GM23338 (cell line): Measurements from ENCODE around the gene RBM22. TPM values are rescaled to one million over a fixed set of nuclear protein-coding genes. Genes with fewer than 3 reads are reported as not detected.

Experiments used
- ATAC-seq: fragments of 200-7000 bp; cut with Tn5 transposase; 3 replicates; pipeline ENCODE4 v1.9.1; 2020
- DNase-seq: peaks from one replicate; pipeline ENCODE4 v3.0.0-alpha.2; 2015; ENCODE audit warnings: low spot score
- H2AFZ ChIP-seq: fragments of 200-600 bp; sonication (generic); 2 replicates; pipeline ENCODE4 v1.8.0; 2016; ENCODE audit warnings: antibody characterized with exemption, mild to moderate bottlenecking, moderate library complexity
- H3F3A ChIP-seq: fragments of 200-600 bp; sonication (generic); replicated peaks from 2 replicates; pipeline ENCODE4 v1.8.0; 2017; ENCODE audit warnings: antibody characterized with exemption, mixed run types, low read depth
- H3K27ac ChIP-seq: fragments of 200-600 bp; sonication (generic); 2 replicates; pipeline ENCODE4 v1.6.1; 2016; ENCODE audit warnings: low read depth
- H3K27me3 ChIP-seq: fragments of 200-600 bp; sonication (generic); 2 replicates; pipeline ENCODE4 v1.8.0; 2016; ENCODE audit warnings: mild to moderate bottlenecking, mixed run types, moderate library complexity; ENCODE audit not compliant: insufficient read depth
- H3K36me3 ChIP-seq: fragments of 200-600 bp; sonication (generic); 2 replicates; pipeline ENCODE4 v1.8.0; 2016; ENCODE audit warnings: mild to moderate bottlenecking; ENCODE audit not compliant: insufficient read depth
- H3K4me1 ChIP-seq: fragments of 200-600 bp; sonication (generic); 2 replicates; pipeline ENCODE4 v1.8.0; 2016; ENCODE audit warnings: mild to moderate bottlenecking, moderate library complexity; ENCODE audit not compliant: insufficient read depth
- H3K4me2 ChIP-seq: fragments of 200-600 bp; sonication (generic); 2 replicates; pipeline ENCODE4 v1.7.1; 2017; ENCODE audit warnings: mixed run types
- H3K4me3 ChIP-seq: fragments of 200-600 bp; sonication (generic); 2 replicates; pipeline ENCODE4 v1.6.1; 2016; ENCODE audit warnings: mixed run types
- H3K79me2 ChIP-seq: fragments of 200-600 bp; sonication (generic); replicated peaks from 2 replicates; pipeline ENCODE4 v1.8.0; 2017; ENCODE audit warnings: mild to moderate bottlenecking; ENCODE audit not compliant: insufficient read depth
- H3K9me2 ChIP-seq: fragments of 200-600 bp; sonication (generic); 2 replicates; pipeline ENCODE4 v1.8.0; 2017; ENCODE audit not compliant: insufficient read depth
- H4K20me1 ChIP-seq: fragments of 200-600 bp; sonication (generic); replicated peaks from 2 replicates; pipeline ENCODE4 v1.8.0; 2017; ENCODE audit warnings: mild to moderate bottlenecking; ENCODE audit not compliant: insufficient read depth
- H3K27ac Mint-ChIP-seq: 2 replicates; pipeline ENCODE4 v1.8.0; 2020; ENCODE audit warnings: inconsistent platforms, mild to moderate bottlenecking, moderate library complexity, mixed read lengths
- H3K27me3 Mint-ChIP-seq: 3 replicates; pipeline ENCODE4 v1.8.0; 2022; ENCODE audit warnings: low read depth, mild to moderate bottlenecking, moderate library complexity, mixed read lengths, inconsistent platforms; ENCODE audit not compliant: insufficient read depth, poor library complexity
- H3K36me3 Mint-ChIP-seq: 3 replicates; pipeline ENCODE4 v1.8.0; 2021; ENCODE audit warnings: low read depth, mild to moderate bottlenecking, inconsistent platforms, moderate library complexity, mixed read lengths
- H3K4me1 Mint-ChIP-seq: 3 replicates; pipeline ENCODE4 v1.8.0; 2020; ENCODE audit warnings: mild to moderate bottlenecking, inconsistent platforms, mixed read lengths
- H3K4me3 Mint-ChIP-seq: 3 replicates; pipeline ENCODE4 v1.8.0; 2021; ENCODE audit warnings: moderate library complexity, mild to moderate bottlenecking, inconsistent platforms, mixed read lengths
- H3K9me3 Mint-ChIP-seq: 3 replicates; pipeline ENCODE4 v1.8.0; 2020; ENCODE audit warnings: moderate library complexity, mild to moderate bottlenecking, inconsistent platforms, mixed read lengths
- CREB1 ChIP-seq: fragments of 250-450 bp; sonication (Bioruptor Pico); IDR thresholded peaks from 2 replicates; pipeline ENCODE4 v1.5.0; 2020; ENCODE audit warnings: low read depth, mild to moderate bottlenecking, moderate library complexity
- CTCF ChIP-seq, 2 experiments: fragments of 200-600 bp in 1 of 2; sonication (generic) in 1 of 2; conservative IDR thresholded peaks; 2 replicates each; pipeline versions ENCODE4 v1.5.1 to v1.6.1; 2016 to 2017; ENCODE audit warnings: antibody characterized with exemption in 2 of 2, low read depth in 2 of 2, mild to moderate bottlenecking in 2 of 2, moderate library complexity in 1 of 2
- ETS1 ChIP-seq: IDR thresholded peaks from 2 replicates; pipeline ENCODE4 v1.6.1; 2016; ENCODE audit warnings: antibody characterized with exemption
- EZH2 ChIP-seq: fragments of 200-600 bp; sonication (generic); IDR thresholded peaks from one replicate; pipeline ENCODE4 v1.8.0; 2017; ENCODE audit warnings: antibody characterized with exemption, mild to moderate bottlenecking, low read depth; ENCODE audit not compliant: unreplicated experiment
- JUNB ChIP-seq: IDR thresholded peaks from one replicate; pipeline ENCODE4 v1.6.1; 2016; ENCODE audit warnings: antibody characterized with exemption; ENCODE audit not compliant: unreplicated experiment
- NANOG ChIP-seq: IDR thresholded peaks from 2 replicates; pipeline ENCODE4 v1.6.1; 2016; ENCODE audit warnings: antibody characterized with exemption, borderline replicate concordance
- POLR2AphosphoS5 ChIP-seq: IDR thresholded peaks from 2 replicates; pipeline ENCODE4 v1.6.1; 2016; ENCODE audit warnings: antibody characterized with exemption, low read depth
- STAT1 ChIP-seq: IDR thresholded peaks from one replicate; pipeline ENCODE4 v1.6.1; 2016; ENCODE audit warnings: antibody characterized with exemption; ENCODE audit not compliant: unreplicated experiment
- ZNF331 ChIP-seq: fragments of 250-450 bp; sonication (Bioruptor Pico); IDR thresholded peaks from 2 replicates; pipeline ENCODE4 v1.5.0; 2020; ENCODE audit warnings: low read depth, mild to moderate bottlenecking, moderate library complexity
- polyA plus RNA-seq: library from polyadenylated mRNA; unstranded; fragments of >200 nt; fragmentation: Nextera tagmentation; extraction: Ambion mirVana; gene quantifications from 2 replicates; pipeline ENCODE4 v1.2.1, GENCODE V29; 2016
- total RNA-seq: library from RNA; depleted of rRNA; stranded (reverse); fragments of >200 nt; shearing (Covaris generic); gene quantifications from 2 replicates; pipeline ENCODE4 v1.2.3, GENCODE V29; 2014
- TF ChIP-seq, protein P1 (sequence below): IDR thresholded peaks from one replicate; pipeline ENCODE4 v1.6.1; 2018; ENCODE audit warnings: antibody characterized with exemption; ENCODE audit not compliant: unreplicated experiment
- TF ChIP-seq, protein P2 (sequence below): fragments of 250-450 bp; sonication (Bioruptor Pico); IDR thresholded peaks from 2 replicates; pipeline ENCODE4 v1.5.0; 2020; ENCODE audit warnings: mild to moderate bottlenecking, moderate library complexity

The RBM22 gene
- total and polyA plus RNA-seq, 2 experiments from 2014 or later = 23.4 to 32.3 TPM

GRCh38 chr5:150740992-150741391 lies 40.1 kb upstream of the RBM22 start:
- H3K79me2 ChIP-seq = peaks cover 71% of the 10 kb centered on the region
- H3K9me2 ChIP-seq = no peaks in the 10 kb centered on the region
- H3K4me3 ChIP-seq = no peak overlapping the region
- DNase-seq = no peak
- H3K4me3 Mint-ChIP-seq = no peak overlapping the region
- H3K27me3 Mint-ChIP-seq = peaks cover 4% of the 10 kb centered on the region
- peaks cover 21% of the 10 kb centered on the region for H3K4me1 ChIP-seq
- no peak overlapping the region for H2AFZ ChIP-seq
- H3K27me3 ChIP-seq = no peaks in the 10 kb centered on the region
- no peaks in the 10 kb centered on the region; the same call in 1 of the 2 replicates for H4K20me1 ChIP-seq
- peaks cover 33% of the 10 kb centered on the region for H3K4me1 Mint-ChIP-seq
- no peak overlapping the region for H3K27ac ChIP-seq
- no peak overlapping the region for H3K27ac Mint-ChIP-seq
- H3K36me3 ChIP-seq = no peaks in the 10 kb centered on the region
- ATAC-seq = no peak
- peaks cover 31% of the 10 kb centered on the region for H3K9me3 Mint-ChIP-seq
- no peaks in the 10 kb centered on the region for H3F3A ChIP-seq
- H3K4me2 ChIP-seq = no peak overlapping the region
- TF ChIP-seq, protein P1, sequence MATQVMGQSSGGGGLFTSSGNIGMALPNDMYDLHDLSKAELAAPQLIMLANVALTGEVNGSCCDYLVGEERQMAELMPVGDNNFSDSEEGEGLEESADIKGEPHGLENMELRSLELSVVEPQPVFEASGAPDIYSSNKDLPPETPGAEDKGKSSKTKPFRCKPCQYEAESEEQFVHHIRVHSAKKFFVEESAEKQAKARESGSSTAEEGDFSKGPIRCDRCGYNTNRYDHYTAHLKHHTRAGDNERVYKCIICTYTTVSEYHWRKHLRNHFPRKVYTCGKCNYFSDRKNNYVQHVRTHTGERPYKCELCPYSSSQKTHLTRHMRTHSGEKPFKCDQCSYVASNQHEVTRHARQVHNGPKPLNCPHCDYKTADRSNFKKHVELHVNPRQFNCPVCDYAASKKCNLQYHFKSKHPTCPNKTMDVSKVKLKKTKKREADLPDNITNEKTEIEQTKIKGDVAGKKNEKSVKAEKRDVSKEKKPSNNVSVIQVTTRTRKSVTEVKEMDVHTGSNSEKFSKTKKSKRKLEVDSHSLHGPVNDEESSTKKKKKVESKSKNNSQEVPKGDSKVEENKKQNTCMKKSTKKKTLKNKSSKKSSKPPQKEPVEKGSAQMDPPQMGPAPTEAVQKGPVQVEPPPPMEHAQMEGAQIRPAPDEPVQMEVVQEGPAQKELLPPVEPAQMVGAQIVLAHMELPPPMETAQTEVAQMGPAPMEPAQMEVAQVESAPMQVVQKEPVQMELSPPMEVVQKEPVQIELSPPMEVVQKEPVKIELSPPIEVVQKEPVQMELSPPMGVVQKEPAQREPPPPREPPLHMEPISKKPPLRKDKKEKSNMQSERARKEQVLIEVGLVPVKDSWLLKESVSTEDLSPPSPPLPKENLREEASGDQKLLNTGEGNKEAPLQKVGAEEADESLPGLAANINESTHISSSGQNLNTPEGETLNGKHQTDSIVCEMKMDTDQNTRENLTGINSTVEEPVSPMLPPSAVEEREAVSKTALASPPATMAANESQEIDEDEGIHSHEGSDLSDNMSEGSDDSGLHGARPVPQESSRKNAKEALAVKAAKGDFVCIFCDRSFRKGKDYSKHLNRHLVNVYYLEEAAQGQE = no peak
- TF ChIP-seq, protein P2, sequence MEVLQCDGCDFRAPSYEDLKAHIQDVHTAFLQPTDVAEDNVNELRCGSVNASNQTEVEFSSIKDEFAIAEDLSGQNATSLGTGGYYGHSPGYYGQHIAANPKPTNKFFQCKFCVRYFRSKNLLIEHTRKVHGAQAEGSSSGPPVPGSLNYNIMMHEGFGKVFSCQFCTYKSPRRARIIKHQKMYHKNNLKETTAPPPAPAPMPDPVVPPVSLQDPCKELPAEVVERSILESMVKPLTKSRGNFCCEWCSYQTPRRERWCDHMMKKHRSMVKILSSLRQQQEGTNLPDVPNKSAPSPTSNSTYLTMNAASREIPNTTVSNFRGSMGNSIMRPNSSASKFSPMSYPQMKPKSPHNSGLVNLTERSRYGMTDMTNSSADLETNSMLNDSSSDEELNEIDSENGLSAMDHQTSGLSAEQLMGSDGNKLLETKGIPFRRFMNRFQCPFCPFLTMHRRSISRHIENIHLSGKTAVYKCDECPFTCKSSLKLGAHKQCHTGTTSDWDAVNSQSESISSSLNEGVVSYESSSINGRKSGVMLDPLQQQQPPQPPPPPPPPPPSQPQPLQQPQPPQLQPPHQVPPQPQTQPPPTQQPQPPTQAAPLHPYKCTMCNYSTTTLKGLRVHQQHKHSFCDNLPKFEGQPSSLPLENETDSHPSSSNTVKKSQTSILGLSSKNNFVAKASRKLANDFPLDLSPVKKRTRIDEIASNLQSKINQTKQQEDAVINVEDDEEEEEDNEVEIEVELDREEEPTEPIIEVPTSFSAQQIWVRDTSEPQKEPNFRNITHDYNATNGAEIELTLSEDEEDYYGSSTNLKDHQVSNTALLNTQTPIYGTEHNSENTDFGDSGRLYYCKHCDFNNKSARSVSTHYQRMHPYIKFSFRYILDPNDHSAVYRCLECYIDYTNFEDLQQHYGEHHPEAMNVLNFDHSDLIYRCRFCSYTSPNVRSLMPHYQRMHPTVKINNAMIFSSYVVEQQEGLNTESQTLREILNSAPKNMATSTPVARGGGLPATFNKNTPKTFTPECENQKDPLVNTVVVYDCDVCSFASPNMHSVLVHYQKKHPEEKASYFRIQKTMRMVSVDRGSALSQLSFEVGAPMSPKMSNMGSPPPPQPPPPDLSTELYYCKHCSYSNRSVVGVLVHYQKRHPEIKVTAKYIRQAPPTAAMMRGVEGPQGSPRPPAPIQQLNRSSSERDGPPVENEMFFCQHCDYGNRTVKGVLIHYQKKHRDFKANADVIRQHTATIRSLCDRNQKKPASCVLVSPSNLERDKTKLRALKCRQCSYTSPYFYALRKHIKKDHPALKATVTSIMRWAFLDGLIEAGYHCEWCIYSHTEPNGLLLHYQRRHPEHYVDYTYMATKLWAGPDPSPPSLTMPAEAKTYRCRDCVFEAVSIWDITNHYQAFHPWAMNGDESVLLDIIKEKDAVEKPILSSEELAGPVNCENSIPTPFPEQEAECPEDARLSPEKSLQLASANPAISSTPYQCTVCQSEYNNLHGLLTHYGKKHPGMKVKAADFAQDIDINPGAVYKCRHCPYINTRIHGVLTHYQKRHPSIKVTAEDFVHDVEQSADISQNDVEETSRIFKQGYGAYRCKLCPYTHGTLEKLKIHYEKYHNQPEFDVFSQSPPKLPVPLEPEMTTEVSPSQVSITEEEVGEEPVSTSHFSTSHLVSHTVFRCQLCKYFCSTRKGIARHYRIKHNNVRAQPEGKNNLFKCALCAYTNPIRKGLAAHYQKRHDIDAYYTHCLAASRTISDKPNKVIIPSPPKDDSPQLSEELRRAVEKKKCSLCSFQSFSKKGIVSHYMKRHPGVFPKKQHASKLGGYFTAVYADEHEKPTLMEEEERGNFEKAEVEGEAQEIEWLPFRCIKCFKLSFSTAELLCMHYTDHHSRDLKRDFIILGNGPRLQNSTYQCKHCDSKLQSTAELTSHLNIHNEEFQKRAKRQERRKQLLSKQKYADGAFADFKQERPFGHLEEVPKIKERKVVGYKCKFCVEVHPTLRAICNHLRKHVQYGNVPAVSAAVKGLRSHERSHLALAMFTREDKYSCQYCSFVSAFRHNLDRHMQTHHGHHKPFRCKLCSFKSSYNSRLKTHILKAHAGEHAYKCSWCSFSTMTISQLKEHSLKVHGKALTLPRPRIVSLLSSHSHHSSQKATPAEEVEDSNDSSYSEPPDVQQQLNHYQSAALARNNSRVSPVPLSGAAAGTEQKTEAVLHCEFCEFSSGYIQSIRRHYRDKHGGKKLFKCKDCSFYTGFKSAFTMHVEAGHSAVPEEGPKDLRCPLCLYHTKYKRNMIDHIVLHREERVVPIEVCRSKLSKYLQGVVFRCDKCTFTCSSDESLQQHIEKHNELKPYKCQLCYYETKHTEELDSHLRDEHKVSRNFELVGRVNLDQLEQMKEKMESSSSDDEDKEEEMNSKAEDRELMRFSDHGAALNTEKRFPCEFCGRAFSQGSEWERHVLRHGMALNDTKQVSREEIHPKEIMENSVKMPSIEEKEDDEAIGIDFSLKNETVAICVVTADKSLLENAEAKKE (CRISPR knock-in tag) = no peak
- TF ChIP-seq STAT1 = no peak
- no peak for TF ChIP-seq POLR2AphosphoS5
- TF ChIP-seq ZNF331 (CRISPR knock-in tag) = no peak
- TF ChIP-seq CREB1 (CRISPR knock-in tag) = no peak
- no peak for TF ChIP-seq ETS1
- TF ChIP-seq NANOG = no peak
- no peak for TF ChIP-seq EZH2
- no peak for TF ChIP-seq JUNB
- TF ChIP-seq CTCF (conservative IDR thresholded peaks at IDR 0.05; ENCODE audit: low read depth in 2 of 2) = no peak
- H3K36me3 Mint-ChIP-seq = peaks cover 54% of the 10 kb centered on the region
